Adipose tissue (tissue), 3 donors: ENCODE measurements around the gene POU2F1. TPM values are rescaled to one million over a fixed set of nuclear protein-coding genes. Genes with fewer than 3 reads are reported as not detected.

ENCODE experiments used
- H3K27ac ChIP-seq: one replicate; pipeline ENCODE4 v1.5.1; 2013; ENCODE audit warnings: low read depth, low read length
- WGBS, 3 donors: extraction: QIAGEN DNeasy Blood & Tissue Kit; methylation state at CpG; one replicate each; pipeline ENCODE4 v1.1.7; 2013; 5-methylcytosine and 5-hydroxymethylcytosine counted together
- polyA plus RNA-seq, 3 donors: library from polyadenylated mRNA; stranded (reverse); fragments of 200-250 nt; gene quantifications; one replicate each; pipeline ENCODE4 v1.2.3, GENCODE V29; 2013
- donor health status: healthy with polysubstance abuse.
- donor health status: Bipolar disorder and iron deficiency.
- donor health status: healthy.

The POU2F1 gene
- polyA plus RNA-seq, 3 donors: 0.97 to 1.8 (median 1.4) TPM

GRCh38 chr1:167442142-167442848 is 221.6 kb downstream of the POU2F1 start:
- 48 to 53% (median 52%) methylated on average over 12 of the region's 12 CpGs for WGBS, 3 donors
- no peak overlapping the region for H3K27ac ChIP-seq

- H3K27ac ChIP-seq: no peak overlapping the region
- 83 to 93% (median 89%) methylated on average over 9 of the region's 9 CpGs for WGBS, 3 donors
These were observed 222.3 kb downstream of the POU2F1 start for GRCh38 chr1:167442854-167443565.

- 85 to 86% (median 86%) methylated on average over 5 of the region's 5 CpGs for WGBS, 3 donors
- no peak overlapping the region for H3K27ac ChIP-seq
These were observed 223.1 kb downstream of the POU2F1 start for GRCh38 chr1:167443757-167444156.

GRCh38 chr1:167446966-167447365 is 226.3 kb downstream of the POU2F1 start:
- H3K27ac ChIP-seq: no peak overlapping the region
- 59 to 72% (median 66%) methylated on average over 3 of the region's 3 CpGs for WGBS, 3 donors

- WGBS, 3 donors: 42 to 44% (median 43%) methylated on average over 10 of the region's 10 CpGs
These were observed 226.9 kb downstream of the POU2F1 start for GRCh38 chr1:167447521-167448136.

GRCh38 chr1:167450843-167451242 is 230.2 kb downstream of the POU2F1 start:
- WGBS, 3 donors: 83 to 95% (median 88%) methylated on average over 5 of the region's 5 CpGs

More at GRCh38 chr1:167447521-167448136, 226.9 kb downstream of the POU2F1 start:
- no peak overlapping the region for H3K27ac ChIP-seq

GRCh38 chr1:167452483-167452882 is 231.8 kb downstream of the POU2F1 start:
- WGBS, 3 donors: 82 to 91% (median 89%) methylated on average over 8 of the region's 8 CpGs

More at GRCh38 chr1:167450843-167451242, 230.2 kb downstream of the POU2F1 start:
- no peak overlapping the region for H3K27ac ChIP-seq

GRCh38 chr1:167453123-167453522 is 232.4 kb downstream of the POU2F1 start:
- 41 to 88% (median 78%) methylated on average over 6 of the region's 6 CpGs for WGBS, 3 donors
- H3K27ac ChIP-seq: no peak overlapping the region

More at GRCh38 chr1:167452483-167452882, 231.8 kb downstream of the POU2F1 start:
- H3K27ac ChIP-seq: no peak overlapping the region

- H3K27ac ChIP-seq: no peak overlapping the region
- WGBS, 3 donors: 27 to 28% (median 27%) methylated on average over 19 of the region's 19 CpGs
These were observed 233.7 kb downstream of the POU2F1 start for GRCh38 chr1:167454304-167454893.

GRCh38 chr1:167454894-167455785 is 234.5 kb downstream of the POU2F1 start:
- no peak overlapping the region for H3K27ac ChIP-seq
- 0 to 1% (median 0%) methylated on average over 74 to 85 of the region's 85 CpGs for WGBS, 3 donors

- no peak overlapping the region for H3K27ac ChIP-seq
- WGBS, 3 donors: 0 to 2% (median 1%) methylated on average over 22 to 23 of the region's 23 CpGs
These were observed 235.2 kb downstream of the POU2F1 start for GRCh38 chr1:167455786-167456446.

- WGBS, 3 donors: 90 to 96% (median 92%) methylated on average over 5 of the region's 5 CpGs
- no peak overlapping the region for H3K27ac ChIP-seq
These were observed 235.8 kb downstream of the POU2F1 start for GRCh38 chr1:167456524-167456923.

- WGBS, 3 donors: 84 to 90% (median 89%) methylated on average over 8 of the region's 8 CpGs
- no peak overlapping the region for H3K27ac ChIP-seq
These were observed 236.2 kb downstream of the POU2F1 start for GRCh38 chr1:167456926-167457325.

- WGBS, 3 donors: 72 to 81% (median 76%) methylated on average over 11 of the region's 11 CpGs
- H3K27ac ChIP-seq: no peak overlapping the region
These were observed 237.4 kb downstream of the POU2F1 start for GRCh38 chr1:167457936-167458584.

- WGBS, 3 donors: 80 to 91% (median 87%) methylated on average over 14 of the region's 14 CpGs
- H3K27ac ChIP-seq: no peak overlapping the region
These were observed 240.2 kb downstream of the POU2F1 start for GRCh38 chr1:167460836-167461235.

- no peak overlapping the region for H3K27ac ChIP-seq
These were observed 241.7 kb downstream of the POU2F1 start for GRCh38 chr1:167462341-167462740.

GRCh38 chr1:167463080-167463479 is 242.4 kb downstream of the POU2F1 start:
- 73 to 83% (median 81%) methylated on average over 4 of the region's 4 CpGs for WGBS, 3 donors
- H3K27ac ChIP-seq: no peak overlapping the region

More at GRCh38 chr1:167462341-167462740, 241.7 kb downstream of the POU2F1 start:
- WGBS, 3 donors: 78 to 91% (median 88%) methylated on average over 8 of the region's 8 CpGs
